NB4 (cell line): ENCODE measurements around the gene C15orf39.

ENCODE experiments used
- CTCF ChIP-seq: IDR thresholded peaks from one replicate; pipeline ENCODE4 v1.5.1; 2012; ENCODE audit warnings: low read depth, low read length
- MAX ChIP-seq: IDR thresholded peaks from 2 replicates; pipeline ENCODE4 v1.6.1; 2011; ENCODE audit warnings: low read depth, low read length
- MYC ChIP-seq: IDR thresholded peaks from 2 replicates; pipeline ENCODE4 v1.6.1; 2011; ENCODE audit warnings: low read depth, low read length
- POLR2A ChIP-seq: IDR thresholded peaks from 2 replicates; pipeline ENCODE4 v1.6.1; 2011; ENCODE audit warnings: mild to moderate bottlenecking; ENCODE audit not compliant: insufficient read length; ENCODE audit errors: extremely low read depth

GRCh38 chr15:75156326-75157215 is 45.1 kb upstream of the C15orf39 start:
- TF ChIP-seq CTCF (no peak), POLR2A (no peak), MAX (no peak), MYC (no peak)
